GM20000 (cell line): ENCODE results near the gene CCNDBP1.

Experiments
- DNase-seq: peaks from one replicate; pipeline ENCODE4 v3.0.0; 2012; ENCODE audit warnings: low spot score
- CTCF ChIP-seq: IDR thresholded peaks from 2 replicates; pipeline ENCODE4 v1.5.1; 2012; ENCODE audit warnings: mild to moderate bottlenecking, control low read depth; ENCODE audit errors: extremely low read depth, missing control alignments

CCNDBP1 gene

GRCh38 chr15:43242616-43243015 lies 57.4 kb downstream of the CCNDBP1 start:
- DNase-seq, result no peak
- TF ChIP-seq CTCF, result no peak

GRCh38 chr15:43243020-43243645 lies 57.9 kb downstream of the CCNDBP1 start:
- no peak for TF ChIP-seq CTCF
- no peak for DNase-seq

GRCh38 chr15:43244092-43244491 lies 58.9 kb downstream of the CCNDBP1 start:
- DNase-seq, result no peak
- no peak for TF ChIP-seq CTCF

- no peak for TF ChIP-seq CTCF
- DNase-seq, result no peak
Observed at GRCh38 chr15:43246261-43246774, 61.1 kb downstream of the CCNDBP1 start.
